Nephron progenitor cell (in vitro differentiated cells): ENCODE data around the gene TMEM252.

ENCODE experiments used
- DNase-seq: peaks from one replicate; pipeline ENCODE4 v3.0.0; 2021
- H3K27ac Mint-ChIP-seq: 2 replicates; pipeline ENCODE4 v1.8.0; 2021; ENCODE audit warnings: mild to moderate bottlenecking, moderate library complexity, mixed read lengths
- H3K27me3 Mint-ChIP-seq: 2 replicates; pipeline ENCODE4 v1.8.0; 2021; ENCODE audit warnings: mild to moderate bottlenecking, low read depth, mixed read lengths; ENCODE audit not compliant: poor library complexity
- H3K36me3 Mint-ChIP-seq: 2 replicates; pipeline ENCODE4 v1.8.0; 2021; ENCODE audit warnings: low read depth, mixed read lengths
- H3K4me1 Mint-ChIP-seq: 2 replicates; pipeline ENCODE4 v1.8.0; 2021; ENCODE audit warnings: mixed read lengths
- H3K4me3 Mint-ChIP-seq: 2 replicates; pipeline ENCODE4 v1.8.0; 2021; ENCODE audit warnings: mild to moderate bottlenecking, moderate library complexity, mixed read lengths
- H3K9me3 Mint-ChIP-seq: 2 replicates; pipeline ENCODE4 v1.8.0; 2021; ENCODE audit warnings: mild to moderate bottlenecking, moderate library complexity, mixed read lengths
- CTCF ChIP-seq: fragments of 200-600 bp; sonication (generic); IDR thresholded peaks from 2 replicates; pipeline ENCODE4 v1.5.0; 2021; ENCODE audit warnings: antibody characterized with exemption

Gene TMEM252

GRCh38 chr9:68507806-68508145, 32.9 kb downstream of the TMEM252 start:
- H3K27me3 Mint-ChIP-seq, result peaks cover 9% of the 10 kb centered on the region
- H3K27ac Mint-ChIP-seq, result no peak overlapping the region
- no peak overlapping the region for H3K4me3 Mint-ChIP-seq
- no peak for DNase-seq
- H3K4me1 Mint-ChIP-seq, result peaks cover 45% of the 10 kb centered on the region
- H3K36me3 Mint-ChIP-seq, result peaks cover 6% of the 10 kb centered on the region
- peak; percentile 1 for TF ChIP-seq CTCF
- peaks cover 3% of the 10 kb centered on the region for H3K9me3 Mint-ChIP-seq

- Mint-ChIP-seq H3K9me3 (peaks cover 3% of the 10 kb centered on the region), H3K4me3 (no peak overlapping the region), H3K4me1 (peaks cover 45% of the 10 kb centered on the region), H3K27me3 (peaks cover 5% of the 10 kb centered on the region), H3K27ac (no peak overlapping the region), H3K36me3 (peaks cover 6% of the 10 kb centered on the region)
- no peak for DNase-seq
- peak; percentile 79 for TF ChIP-seq CTCF
These were observed 33.4 kb downstream of the TMEM252 start for GRCh38 chr9:68507130-68507805.

- Mint-ChIP-seq H3K27me3 (peaks cover 5% of the 10 kb centered on the region), H3K4me1 (peaks cover 45% of the 10 kb centered on the region), H3K9me3 (peaks cover 3% of the 10 kb centered on the region), H3K36me3 (peaks cover 6% of the 10 kb centered on the region), H3K4me3 (no peak overlapping the region), H3K27ac (no peak overlapping the region)
- no peak for DNase-seq
- TF ChIP-seq CTCF, result no peak
These were observed 34.1 kb downstream of the TMEM252 start for GRCh38 chr9:68506551-68506950.

GRCh38 chr9:68505681-68506409, 34.8 kb downstream of the TMEM252 start:
- H3K9me3 Mint-ChIP-seq, result peaks cover 3% of the 10 kb centered on the region
- no peak overlapping the region for H3K27ac Mint-ChIP-seq
- H3K4me3 Mint-ChIP-seq, result no peak overlapping the region
- peaks cover 6% of the 10 kb centered on the region for H3K36me3 Mint-ChIP-seq
- H3K27me3 Mint-ChIP-seq, result peaks cover 11% of the 10 kb centered on the region
- no peak for DNase-seq
- H3K4me1 Mint-ChIP-seq, result peaks cover 47% of the 10 kb centered on the region
- no peak for TF ChIP-seq CTCF

- H3K4me1 Mint-ChIP-seq, result peaks cover 23% of the 10 kb centered on the region
- no peak for DNase-seq
- no peak overlapping the region for H3K4me3 Mint-ChIP-seq
- no peak overlapping the region for H3K27ac Mint-ChIP-seq
- H3K9me3 Mint-ChIP-seq, result no peaks in the 10 kb centered on the region
- TF ChIP-seq CTCF, result no peak
- H3K27me3 Mint-ChIP-seq, result peaks cover 32% of the 10 kb centered on the region
- H3K36me3 Mint-ChIP-seq, result no peaks in the 10 kb centered on the region
These were observed 38.4 kb downstream of the TMEM252 start for GRCh38 chr9:68502279-68502678.
